Measurements from ENCODE around the gene KIF18B.
"Not testable (repeated sequence)": the region's sequence is repeated elsewhere in the genome, so short reads cannot be mapped to it uniquely, and the experiment has no call there.

DNA sequence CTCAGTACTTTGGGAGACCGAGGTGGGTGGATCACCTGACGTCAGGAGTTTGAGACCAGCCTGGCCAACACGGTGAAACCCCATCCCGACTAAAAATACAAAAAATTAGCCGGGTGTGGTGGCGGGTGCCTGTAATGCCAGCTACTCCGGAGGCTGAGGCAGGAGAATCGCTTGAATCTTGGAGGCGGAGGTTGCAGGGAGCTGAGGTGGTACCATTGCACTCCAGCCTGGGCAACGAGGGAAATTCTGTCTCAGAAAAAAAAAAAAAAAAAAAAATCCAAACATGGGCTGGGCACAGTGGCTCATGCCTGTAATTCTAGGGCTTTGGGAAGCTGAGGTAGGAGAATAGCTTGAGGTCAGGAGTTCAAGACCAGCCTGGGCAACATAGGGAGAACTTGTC, 1.9 kb downstream of the KIF18B start:
- not testable (repeated sequence) for TF ChIP-seq EP300 (IDR thresholded peaks at IDR 0.05; ENCODE audit: low read depth); POLR2A (IDR thresholded peaks at IDR 0.05)
- TF ChIP-seq, protein P1, sequence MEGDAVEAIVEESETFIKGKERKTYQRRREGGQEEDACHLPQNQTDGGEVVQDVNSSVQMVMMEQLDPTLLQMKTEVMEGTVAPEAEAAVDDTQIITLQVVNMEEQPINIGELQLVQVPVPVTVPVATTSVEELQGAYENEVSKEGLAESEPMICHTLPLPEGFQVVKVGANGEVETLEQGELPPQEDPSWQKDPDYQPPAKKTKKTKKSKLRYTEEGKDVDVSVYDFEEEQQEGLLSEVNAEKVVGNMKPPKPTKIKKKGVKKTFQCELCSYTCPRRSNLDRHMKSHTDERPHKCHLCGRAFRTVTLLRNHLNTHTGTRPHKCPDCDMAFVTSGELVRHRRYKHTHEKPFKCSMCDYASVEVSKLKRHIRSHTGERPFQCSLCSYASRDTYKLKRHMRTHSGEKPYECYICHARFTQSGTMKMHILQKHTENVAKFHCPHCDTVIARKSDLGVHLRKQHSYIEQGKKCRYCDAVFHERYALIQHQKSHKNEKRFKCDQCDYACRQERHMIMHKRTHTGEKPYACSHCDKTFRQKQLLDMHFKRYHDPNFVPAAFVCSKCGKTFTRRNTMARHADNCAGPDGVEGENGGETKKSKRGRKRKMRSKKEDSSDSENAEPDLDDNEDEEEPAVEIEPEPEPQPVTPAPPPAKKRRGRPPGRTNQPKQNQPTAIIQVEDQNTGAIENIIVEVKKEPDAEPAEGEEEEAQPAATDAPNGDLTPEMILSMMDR (IDR thresholded peaks at IDR 0.05) = not testable (repeated sequence)
